Adrenal gland (tissue), 5 donors: ENCODE results near the gene AJUBA.

Experiments
- CTCF ChIP-seq, 6 experiments: fragments of 450-650 bp in 4 of 6; fragments of 200-600 bp in 2 of 6; sonication (generic) in 1 of 6; IDR thresholded peaks; 1 replicate in 5 of 6; 2 replicates in 1 of 6; pipeline versions ENCODE4 v1.5.1 to v1.8.0; 2016 to 2021; ENCODE audit warnings: antibody characterized with exemption in 6 of 6, mild to moderate bottlenecking in 2 of 6, moderate library complexity in 1 of 6
- POLR2A ChIP-seq, 2 donors: fragments of 450-650 bp; IDR thresholded peaks; one replicate each; pipeline ENCODE4 v1.6.1; 2017; ENCODE audit warnings: antibody characterized with exemption in 2 of 2, mild to moderate bottlenecking in 2 of 2, moderate library complexity in 1 of 2
- donor health status: DM: no; HTN: no; CAD: no.

GRCh38 chr14:23023795-23024152 lies 41.4 kb upstream of the AJUBA start:
- TF ChIP-seq POLR2A (IDR thresholded peaks at IDR 0.05), result no peak
- TF ChIP-seq CTCF (IDR thresholded peaks at IDR 0.05), result no peak
